Activated naive CD8-positive, alpha-beta T cell treated with anti-CD3 and anti-CD28 coated beads, Interleukin-2, amount 10 ng/mL, durations not matched to agents 7 days and 5 days (primary cell): ENCODE data around the gene TINAGL1. TPM values are rescaled to one million over a fixed set of nuclear protein-coding genes. Genes with fewer than 3 reads are reported as not detected.
"Not testable (repeated sequence)": the region's sequence is repeated elsewhere in the genome, so short reads cannot be mapped to it uniquely, and the experiment has no call there.

Source experiments
- ATAC-seq: fragments of 150-1000 bp; cut with Tn5 transposase; one replicate; pipeline ENCODE4 v1.10.0; 2021; ENCODE audit warnings: low read depth, moderate library complexity
- POLR2A ChIA-PET: fragments of 350-600 bp; sonication (Branson Sonifier 250); formaldehyde crosslinking; loops from one replicate; lab custom pipeline; 2021; ENCODE audit warnings: antibody characterized with exemption; lab: Charles Lee
- DNase-seq: peaks from one replicate; pipeline ENCODE4 v3.0.0; 2021
- H3K27ac Mint-ChIP-seq: one replicate; pipeline ENCODE4 v1.8.0; 2022; ENCODE audit warnings: mild to moderate bottlenecking, mixed read lengths
- H3K27me3 Mint-ChIP-seq: one replicate; pipeline ENCODE4 v1.8.0; 2022; ENCODE audit warnings: mild to moderate bottlenecking, moderate library complexity, mixed read lengths
- H3K36me3 Mint-ChIP-seq: one replicate; pipeline ENCODE4 v1.8.0; 2021; ENCODE audit warnings: mild to moderate bottlenecking, mixed read lengths
- H3K4me1 Mint-ChIP-seq: one replicate; pipeline ENCODE4 v1.8.0; 2021; ENCODE audit warnings: mixed read lengths
- H3K4me3 Mint-ChIP-seq: one replicate; pipeline ENCODE4 v1.8.0; 2022; ENCODE audit warnings: mild to moderate bottlenecking, moderate library complexity, mixed read lengths
- H3K9me3 Mint-ChIP-seq: one replicate; pipeline ENCODE4 v1.8.0; 2021; ENCODE audit warnings: mixed read lengths
- total RNA-seq, 2 experiments: library from RNA; stranded (reverse); gene quantifications; one replicate each; pipeline ENCODE4 v1.2.3, GENCODE V29; 2021

Gene TINAGL1
- total RNA-seq, 2 experiments from 2014 or later: not detected

DNA sequence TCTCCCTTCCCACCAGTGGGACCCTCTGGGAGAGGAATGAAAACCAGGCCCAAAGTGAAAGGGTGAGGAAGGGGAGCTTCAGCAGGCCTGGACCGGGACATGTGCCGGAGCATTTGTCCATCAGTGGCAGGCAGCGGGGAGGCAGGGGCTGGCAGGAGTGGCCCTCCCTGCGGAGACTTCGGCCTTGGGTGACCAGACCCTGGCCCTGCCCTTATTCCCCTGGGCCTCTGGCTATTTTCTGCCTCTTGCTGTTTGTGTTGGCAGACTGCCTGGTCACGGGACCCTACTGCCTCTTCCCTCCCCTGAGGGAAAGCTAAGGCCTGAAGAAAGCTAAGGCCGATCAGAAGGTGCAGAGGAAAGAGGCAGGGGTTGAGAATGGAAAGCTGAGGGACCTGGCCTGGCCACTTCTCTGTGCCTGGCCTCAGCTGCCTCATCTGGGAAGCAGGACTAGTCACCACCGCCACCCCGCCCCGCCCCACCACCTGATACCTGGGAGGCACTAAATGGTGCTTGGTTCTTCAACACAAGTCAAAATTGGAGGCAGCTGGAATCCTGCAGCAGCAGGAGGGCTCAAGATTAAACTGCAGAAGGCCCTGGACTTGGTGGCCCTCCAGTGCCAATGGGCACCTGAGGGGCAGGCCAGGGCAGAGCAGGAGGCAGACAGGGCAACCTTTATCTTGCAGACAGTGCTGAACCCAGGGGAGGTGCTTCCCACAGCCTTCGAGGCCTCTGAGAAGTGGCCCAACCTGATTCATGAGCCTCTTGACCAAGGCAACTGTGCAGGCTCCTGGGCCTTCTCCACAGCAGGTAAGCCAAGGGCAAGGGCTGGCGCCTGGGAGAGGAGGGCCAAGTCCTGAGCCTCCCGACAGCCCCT lies 7.9 kb downstream of the TINAGL1 start:
- ATAC-seq (no peak), DNase-seq (no peak)
- H3K27ac Mint-ChIP-seq: no peak overlapping the region
- H3K27me3 Mint-ChIP-seq: peaks cover 9% of the 10 kb centered on the region
- H3K9me3 Mint-ChIP-seq: no peaks in the 10 kb centered on the region
- no peak overlapping the region for H3K4me3 Mint-ChIP-seq
- H3K36me3 Mint-ChIP-seq: no peaks in the 10 kb centered on the region
- peaks cover 2% of the 10 kb centered on the region for H3K4me1 Mint-ChIP-seq
- POLR2A ChIA-PET: no interaction called here

DNA sequence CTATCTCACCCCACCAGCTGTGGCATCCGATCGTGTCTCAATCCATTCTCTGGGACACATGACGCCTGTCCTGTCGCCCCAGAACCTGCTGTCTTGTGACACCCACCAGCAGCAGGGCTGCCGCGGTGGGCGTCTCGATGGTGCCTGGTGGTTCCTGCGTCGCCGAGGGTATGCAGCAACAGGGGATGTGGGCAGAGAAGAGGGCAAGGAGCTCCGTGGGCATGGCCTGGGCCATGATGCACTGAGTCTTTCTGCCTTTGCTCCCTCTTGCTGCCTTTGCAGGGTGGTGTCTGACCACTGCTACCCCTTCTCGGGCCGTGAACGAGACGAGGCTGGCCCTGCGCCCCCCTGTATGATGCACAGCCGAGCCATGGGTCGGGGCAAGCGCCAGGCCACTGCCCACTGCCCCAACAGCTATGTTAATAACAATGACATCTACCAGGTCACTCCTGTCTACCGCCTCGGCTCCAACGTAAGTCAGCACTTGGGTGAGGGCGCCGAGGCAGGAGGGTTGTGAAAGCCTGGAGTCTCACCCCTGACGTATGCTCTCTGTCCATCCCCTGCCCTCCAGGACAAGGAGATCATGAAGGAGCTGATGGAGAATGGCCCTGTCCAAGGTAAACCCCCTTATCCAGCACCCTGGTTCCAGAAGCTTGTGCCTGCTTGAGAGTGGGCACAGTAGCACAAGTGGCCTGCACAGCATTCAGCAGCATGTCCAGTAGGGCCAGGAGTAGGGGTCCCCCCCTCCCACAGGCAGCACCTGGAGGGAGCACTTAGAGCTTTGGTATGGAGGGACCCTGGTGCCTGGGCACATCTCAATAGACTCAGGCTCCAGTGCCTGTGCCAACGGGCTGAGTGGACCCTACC lies 8.8 kb downstream of the TINAGL1 start:
- no peak for DNase-seq
- POLR2A ChIA-PET: no interaction called here
- Mint-ChIP-seq H3K9me3 (no peaks in the 10 kb centered on the region), H3K27ac (no peak overlapping the region), H3K27me3 (peaks cover 14% of the 10 kb centered on the region), H3K4me3 (no peak overlapping the region), H3K4me1 (peaks cover 3% of the 10 kb centered on the region), H3K36me3 (no peaks in the 10 kb centered on the region)
- no peak for ATAC-seq

DNA sequence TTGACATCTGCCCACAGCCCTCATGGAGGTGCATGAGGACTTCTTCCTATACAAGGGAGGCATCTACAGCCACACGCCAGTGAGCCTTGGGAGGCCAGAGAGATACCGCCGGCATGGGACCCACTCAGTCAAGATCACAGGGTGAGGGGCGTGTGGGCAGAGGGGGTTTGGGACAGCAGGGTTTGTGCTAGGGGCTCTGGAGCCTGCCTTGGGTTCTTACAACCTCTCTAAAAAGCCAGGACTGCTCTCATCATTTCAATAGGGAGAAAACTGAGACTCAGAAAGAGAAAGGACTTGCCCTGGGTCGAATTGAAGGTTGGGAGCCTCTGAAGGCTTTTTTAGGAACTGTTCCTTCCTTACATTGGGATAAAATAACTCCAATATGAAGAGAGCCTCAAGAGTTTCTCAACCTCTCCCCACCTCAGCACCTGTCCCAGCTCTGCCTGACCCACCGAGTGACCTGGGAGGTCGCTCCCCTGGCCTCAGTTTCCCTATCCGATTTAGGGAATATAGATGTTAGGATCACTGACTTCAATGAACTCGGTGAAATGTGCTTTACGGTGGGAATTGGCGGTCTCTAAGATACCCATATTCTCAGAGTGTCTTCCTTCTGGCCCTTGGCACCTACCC lies 9.5 kb downstream of the TINAGL1 start:
- POLR2A ChIA-PET: no interaction called here
- Mint-ChIP-seq H3K27ac (no peak overlapping the region), H3K4me1 (peaks cover 3% of the 10 kb centered on the region), H3K4me3 (no peak overlapping the region), H3K27me3 (peaks cover 14% of the 10 kb centered on the region), H3K9me3 (no peaks in the 10 kb centered on the region), H3K36me3 (no peaks in the 10 kb centered on the region)
- no peak for DNase-seq
- ATAC-seq: no peak

DNA sequence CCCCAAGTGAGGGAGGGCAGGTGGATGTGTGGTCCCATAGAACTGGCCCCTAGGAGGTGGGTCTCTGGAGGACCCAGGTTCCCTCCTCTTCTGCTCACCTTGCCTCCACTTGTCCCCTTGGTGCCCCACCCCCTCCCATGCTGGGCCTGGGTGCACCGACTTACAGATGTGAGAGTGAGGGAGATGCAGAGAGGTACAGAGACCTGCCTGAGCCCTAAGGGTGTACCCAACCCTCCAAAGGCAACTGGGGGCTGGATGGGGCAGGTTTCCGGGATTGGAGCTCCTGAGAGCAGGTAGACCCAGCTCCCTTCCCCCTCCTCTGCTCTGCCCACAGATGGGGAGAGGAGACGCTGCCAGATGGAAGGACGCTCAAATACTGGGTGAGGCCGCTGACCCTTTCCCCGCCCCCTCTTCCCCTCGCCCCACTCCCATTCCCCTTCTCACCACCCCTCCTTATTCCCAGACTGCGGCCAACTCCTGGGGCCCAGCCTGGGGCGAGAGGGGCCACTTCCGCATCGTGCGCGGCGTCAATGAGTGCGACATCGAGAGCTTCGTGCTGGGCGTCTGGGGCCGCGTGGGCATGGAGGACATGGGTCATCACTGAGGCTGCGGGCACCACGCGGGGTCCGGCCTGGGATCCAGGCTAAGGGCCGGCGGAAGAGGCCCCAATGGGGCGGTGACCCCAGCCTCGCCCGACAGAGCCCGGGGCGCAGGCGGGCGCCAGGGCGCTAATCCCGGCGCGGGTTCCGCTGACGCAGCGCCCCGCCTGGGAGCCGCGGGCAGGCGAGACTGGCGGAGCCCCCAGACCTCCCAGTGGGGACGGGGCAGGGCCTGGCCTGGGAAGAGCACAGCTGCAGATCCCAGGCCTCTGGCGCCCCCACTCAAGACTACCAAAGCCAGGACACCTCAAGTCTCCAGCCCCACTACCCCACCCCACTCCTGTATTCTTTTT lies 10.3 kb downstream of the TINAGL1 start:
- POLR2A ChIA-PET: no interaction called here
- ATAC-seq: no peak
- Mint-ChIP-seq H3K27ac (no peak overlapping the region), H3K4me1 (peaks cover 3% of the 10 kb centered on the region), H3K9me3 (no peaks in the 10 kb centered on the region), H3K4me3 (no peak overlapping the region), H3K36me3 (no peaks in the 10 kb centered on the region), H3K27me3 (peaks cover 14% of the 10 kb centered on the region)
- no peak for DNase-seq

DNA sequence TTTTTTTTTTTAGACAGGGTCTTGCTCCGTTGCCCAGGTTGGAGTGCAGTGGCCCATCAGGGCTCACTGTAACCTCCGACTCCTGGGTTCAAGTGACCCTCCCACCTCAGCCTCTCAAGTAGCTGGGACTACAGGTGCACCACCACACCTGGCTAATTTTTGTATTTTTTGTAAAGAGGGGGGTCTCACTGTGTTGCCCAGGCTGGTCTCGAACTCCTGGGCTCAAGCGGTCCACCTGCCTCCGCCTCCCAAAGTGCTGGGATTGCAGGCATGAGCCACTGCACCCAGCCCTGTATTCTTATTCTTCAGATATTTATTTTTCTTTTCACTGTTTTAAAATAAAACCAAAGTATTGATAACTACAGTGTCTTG lies 11.0 kb downstream of the TINAGL1 start:
- POLR2A ChIA-PET, H3K36me3 Mint-ChIP-seq, H3K4me1 Mint-ChIP-seq: not testable (repeated sequence)

DNA sequence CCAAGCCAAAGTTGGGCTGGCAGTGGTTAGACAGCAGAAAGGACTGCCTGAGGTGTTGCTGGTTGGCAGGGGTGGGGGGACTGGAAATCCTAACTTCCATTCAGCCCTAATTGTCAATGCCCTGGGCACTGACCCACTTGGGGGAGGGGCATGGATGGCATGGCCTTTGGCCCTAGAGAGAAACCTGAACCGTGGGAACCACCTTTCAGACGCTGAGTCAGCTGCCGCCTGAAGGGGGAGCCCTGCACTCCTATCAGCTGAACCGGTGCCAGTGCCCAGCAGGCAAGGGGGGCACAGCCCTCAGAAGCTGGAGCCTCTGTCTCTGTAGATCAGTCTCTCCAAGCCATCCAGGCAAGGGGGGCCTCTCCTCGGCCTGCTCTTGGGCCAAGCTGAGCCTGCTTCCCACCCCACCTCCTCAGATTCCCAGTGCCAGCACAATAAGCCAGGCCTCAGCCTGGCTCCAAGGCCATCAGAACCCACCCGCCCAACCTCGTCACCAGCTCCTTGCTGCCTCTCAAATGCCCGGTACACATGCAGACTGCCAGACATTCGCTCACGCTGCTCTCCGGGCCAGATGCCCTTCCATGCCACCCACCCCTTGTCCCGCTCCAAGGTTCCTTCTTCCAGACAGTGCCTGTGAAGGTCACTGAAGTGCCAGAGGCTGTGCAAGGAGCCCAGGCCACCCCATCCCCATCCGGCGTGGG lies 11.6 kb downstream of the TINAGL1 start:
- ATAC-seq: peak; percentile 69

More for the DNA sequence above, 11.0 kb downstream of the TINAGL1 start:
- not testable (repeated sequence) for H3K27ac Mint-ChIP-seq, H3K4me3 Mint-ChIP-seq, ATAC-seq, DNase-seq, H3K9me3 Mint-ChIP-seq
- H3K27me3 Mint-ChIP-seq: peaks cover 17% of the 10 kb centered on the region

DNA sequence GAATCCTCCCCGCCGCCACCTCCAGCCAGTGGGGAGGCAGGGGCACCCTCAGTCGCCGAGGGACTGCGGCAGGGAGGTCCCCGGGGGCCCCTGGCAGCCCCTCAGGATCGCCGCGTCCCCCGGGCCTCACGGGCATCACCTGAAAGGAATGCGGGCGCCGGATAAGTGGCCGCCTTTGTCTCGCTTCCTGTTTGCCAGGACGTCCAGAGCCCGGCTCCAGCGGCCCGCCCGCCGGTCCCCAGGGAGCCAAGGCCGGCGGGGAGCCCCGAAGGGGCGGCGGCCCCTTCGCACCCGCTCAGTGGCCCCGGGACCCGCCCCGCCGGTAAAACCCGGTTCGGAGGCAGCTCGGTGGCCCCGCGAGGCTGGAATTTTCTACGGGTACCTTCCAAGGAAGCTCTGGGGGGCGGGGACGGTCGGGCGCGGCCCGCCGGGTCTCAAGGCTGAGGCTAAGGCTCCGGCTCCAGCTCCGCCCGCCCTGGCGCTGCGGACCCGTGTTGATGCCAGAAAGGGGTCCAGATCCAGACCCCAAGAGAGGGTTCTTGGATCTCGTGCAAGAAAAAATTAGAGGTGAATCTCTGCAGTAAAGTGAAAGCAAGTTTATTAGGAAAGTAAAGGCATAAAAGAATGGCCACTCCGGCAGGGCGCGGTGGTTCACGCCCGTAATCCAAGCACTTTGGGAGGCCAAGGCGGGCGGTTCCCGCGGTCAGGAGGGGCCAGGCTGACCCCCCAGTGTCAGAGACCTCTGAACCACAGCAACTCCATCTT lies 12.6 kb downstream of the TINAGL1 start:
- no peak overlapping the region for H3K4me3 Mint-ChIP-seq
- POLR2A ChIA-PET: no interaction called here
- ATAC-seq (no peak), DNase-seq (no peak)
- peaks cover 19% of the 10 kb centered on the region for H3K27me3 Mint-ChIP-seq
- no peaks in the 10 kb centered on the region for H3K9me3 Mint-ChIP-seq
- H3K36me3 Mint-ChIP-seq: no peaks in the 10 kb centered on the region
- H3K4me1 Mint-ChIP-seq: peaks cover 3% of the 10 kb centered on the region
- H3K27ac Mint-ChIP-seq: no peak overlapping the region

More for the DNA sequence above, 11.6 kb downstream of the TINAGL1 start:
- POLR2A ChIA-PET: no interaction called here
- no peaks in the 10 kb centered on the region for H3K9me3 Mint-ChIP-seq
- peaks cover 3% of the 10 kb centered on the region for H3K4me1 Mint-ChIP-seq
- no peak overlapping the region for H3K27ac Mint-ChIP-seq
- H3K4me3 Mint-ChIP-seq: no peak overlapping the region
- peaks cover 17% of the 10 kb centered on the region for H3K27me3 Mint-ChIP-seq
- peak; percentile 57 for DNase-seq
- no peaks in the 10 kb centered on the region for H3K36me3 Mint-ChIP-seq

DNA sequence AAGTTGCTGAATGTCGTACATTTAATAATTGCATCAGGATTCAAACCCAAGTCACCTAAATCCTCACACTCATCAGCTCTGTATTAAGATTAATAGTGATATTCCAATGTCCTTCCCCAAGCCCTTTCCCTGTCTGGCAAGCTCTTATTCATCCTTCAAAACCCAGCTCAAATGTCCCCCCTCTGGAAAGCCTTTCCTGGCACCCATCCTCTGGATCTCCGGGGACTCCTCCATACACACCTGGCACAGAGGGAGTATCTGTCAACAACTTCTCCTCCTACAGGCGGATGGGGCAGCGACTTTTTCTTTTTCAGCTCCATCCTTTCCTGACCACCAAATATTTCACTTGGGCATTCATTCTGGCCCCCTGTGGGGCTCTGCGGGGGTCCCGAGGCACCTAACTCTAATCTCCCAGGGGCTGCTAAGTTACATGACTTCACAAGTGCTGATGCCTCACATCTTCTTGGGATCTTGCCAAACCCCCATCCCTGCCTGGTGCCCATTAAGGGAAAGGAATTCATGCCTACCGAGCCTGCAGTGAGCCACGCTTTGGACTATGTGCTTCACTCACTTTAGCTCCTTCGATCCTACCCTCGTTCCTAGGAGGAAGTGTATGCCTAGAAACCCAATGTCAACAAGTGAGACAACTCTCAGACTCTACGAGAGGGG lies 15.2 kb downstream of the TINAGL1 start:
- ATAC-seq: no peak
- peaks cover 3% of the 10 kb centered on the region for H3K4me1 Mint-ChIP-seq
- H3K27me3 Mint-ChIP-seq: peaks cover 22% of the 10 kb centered on the region
- POLR2A ChIA-PET: no interaction called here
- H3K27ac Mint-ChIP-seq: no peak overlapping the region
- no peak for DNase-seq
- H3K36me3 Mint-ChIP-seq: no peaks in the 10 kb centered on the region
- no peaks in the 10 kb centered on the region for H3K9me3 Mint-ChIP-seq
- H3K4me3 Mint-ChIP-seq: no peak overlapping the region

DNA sequence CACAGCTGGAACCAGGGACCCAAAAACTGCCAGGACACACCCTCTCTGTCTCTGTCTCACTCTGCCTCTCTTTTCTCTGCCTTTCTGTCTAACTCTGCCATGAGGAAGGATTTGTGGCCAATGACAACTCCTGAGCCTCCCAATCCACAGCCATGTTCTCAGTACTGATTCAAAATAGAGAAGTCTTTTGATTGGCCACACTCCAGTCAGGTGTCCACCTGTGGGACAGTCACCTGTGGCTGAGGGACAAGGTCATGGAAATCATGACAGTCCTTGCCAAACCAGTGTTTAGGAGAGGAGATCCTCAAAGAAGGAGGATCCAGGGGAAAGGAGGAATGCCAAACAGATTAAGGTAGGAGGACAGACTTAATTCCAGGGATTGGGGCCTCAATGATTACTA lies 15.8 kb downstream of the TINAGL1 start:
- DNase-seq (no peak), ATAC-seq (no peak)
- Mint-ChIP-seq H3K9me3 (no peaks in the 10 kb centered on the region), H3K36me3 (no peaks in the 10 kb centered on the region), H3K27ac (no peak overlapping the region), H3K4me1 (peaks cover 3% of the 10 kb centered on the region), H3K27me3 (peaks cover 27% of the 10 kb centered on the region), H3K4me3 (no peak overlapping the region)
- POLR2A ChIA-PET: interaction anchor here (0.5 kb wide), 1 partner anchor 1254 kb away, joined by 3 read pairs; no protein-coding TSS in a partner anchor

DNA sequence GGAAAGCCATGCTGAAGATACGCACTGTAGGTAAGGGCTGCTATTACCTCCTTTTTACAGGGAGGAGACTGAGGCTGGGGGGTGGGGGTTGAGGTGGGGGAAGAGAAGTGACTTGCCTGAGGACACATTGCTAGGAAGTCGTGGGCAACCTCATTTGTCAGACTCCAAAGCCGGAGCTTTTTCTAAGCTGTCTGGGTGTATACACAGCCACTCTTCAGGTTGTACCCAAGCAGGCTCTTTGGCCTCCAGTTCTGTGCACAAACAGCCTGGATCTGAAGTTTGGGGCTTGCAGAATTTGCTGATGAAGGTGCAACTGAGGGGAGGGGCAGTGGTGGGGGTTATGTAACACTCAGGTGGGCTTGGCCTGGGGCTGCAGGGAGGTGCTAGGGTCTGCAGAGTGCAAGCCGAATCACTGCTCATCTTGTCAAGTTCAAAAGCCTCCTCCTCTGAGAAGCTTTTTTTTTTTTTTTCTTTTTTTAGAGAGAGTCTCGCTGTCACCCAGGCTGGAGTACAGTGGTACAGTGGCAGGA lies 16.9 kb downstream of the TINAGL1 start:
- no peaks in the 10 kb centered on the region for H3K36me3 Mint-ChIP-seq
- H3K4me1 Mint-ChIP-seq: peaks cover 3% of the 10 kb centered on the region
- no peak for DNase-seq
- ATAC-seq: no peak
- no peaks in the 10 kb centered on the region for H3K9me3 Mint-ChIP-seq
- POLR2A ChIA-PET: no interaction called here
- peaks cover 28% of the 10 kb centered on the region for H3K27me3 Mint-ChIP-seq
- no peak overlapping the region for H3K27ac Mint-ChIP-seq
- H3K4me3 Mint-ChIP-seq: no peak overlapping the region
